ENCODE results near the gene GPAM.

- TF ChIP-seq POLR2A (IDR thresholded peaks at IDR 0.05; ENCODE audit: low read length) (no peak), GATA1 (IDR thresholded peaks at IDR 0.05; ENCODE audit: low read depth, low read length) (no peak)
Observed at GRCh38 chr10:112209684-112210131, 26.1 kb upstream of the GPAM start.
